ENCODE results near the gene NT5C3B. TPM values are rescaled to one million over a fixed set of nuclear protein-coding genes. Genes with fewer than 3 reads are reported as not detected.

NT5C3B gene
- total RNA-seq, 1 donor from 2014 or later: 36.5 TPM

DNA sequence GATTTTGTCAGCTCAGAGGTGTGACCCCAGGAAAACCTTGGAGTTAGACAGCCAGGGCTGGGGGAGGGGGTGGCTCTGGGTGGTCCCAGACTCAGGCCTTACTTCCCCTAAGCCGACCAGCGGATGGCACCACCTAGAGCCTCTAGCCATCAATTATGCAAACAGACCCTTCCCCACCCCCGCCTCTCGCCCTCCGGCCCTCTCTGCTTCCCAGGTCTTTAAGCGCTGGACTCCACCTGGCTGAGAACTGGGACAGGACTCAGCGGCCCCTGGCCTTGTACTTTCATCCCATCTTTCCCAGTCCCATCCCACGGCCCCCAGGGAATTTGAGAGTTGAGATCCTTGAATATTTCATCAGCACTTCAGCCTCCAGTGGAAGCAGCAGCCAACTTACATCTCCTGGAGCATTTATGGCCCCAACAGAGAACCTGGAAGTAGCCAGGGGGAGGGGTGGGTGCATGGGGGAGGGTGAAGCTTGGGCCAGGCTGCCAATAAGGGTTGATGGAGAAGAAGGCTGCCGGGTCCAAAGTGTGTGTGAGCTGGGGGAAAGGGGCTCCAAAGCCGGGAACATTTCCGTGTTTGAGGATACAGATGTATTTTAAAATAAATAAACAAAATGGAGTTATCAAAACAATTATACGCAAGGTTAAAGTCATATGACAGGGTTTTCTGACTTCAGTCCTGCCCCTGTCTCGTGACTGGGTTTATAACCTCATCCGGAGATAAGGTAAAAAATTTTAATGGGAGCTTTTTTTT is 42.1 kb downstream of the NT5C3B start:
- no peak for DNase-seq
- ATAC-seq: no peak
- intact Hi-C loops (cut with DNase I): no loop called here
- TF ChIP-seq, protein P1, sequence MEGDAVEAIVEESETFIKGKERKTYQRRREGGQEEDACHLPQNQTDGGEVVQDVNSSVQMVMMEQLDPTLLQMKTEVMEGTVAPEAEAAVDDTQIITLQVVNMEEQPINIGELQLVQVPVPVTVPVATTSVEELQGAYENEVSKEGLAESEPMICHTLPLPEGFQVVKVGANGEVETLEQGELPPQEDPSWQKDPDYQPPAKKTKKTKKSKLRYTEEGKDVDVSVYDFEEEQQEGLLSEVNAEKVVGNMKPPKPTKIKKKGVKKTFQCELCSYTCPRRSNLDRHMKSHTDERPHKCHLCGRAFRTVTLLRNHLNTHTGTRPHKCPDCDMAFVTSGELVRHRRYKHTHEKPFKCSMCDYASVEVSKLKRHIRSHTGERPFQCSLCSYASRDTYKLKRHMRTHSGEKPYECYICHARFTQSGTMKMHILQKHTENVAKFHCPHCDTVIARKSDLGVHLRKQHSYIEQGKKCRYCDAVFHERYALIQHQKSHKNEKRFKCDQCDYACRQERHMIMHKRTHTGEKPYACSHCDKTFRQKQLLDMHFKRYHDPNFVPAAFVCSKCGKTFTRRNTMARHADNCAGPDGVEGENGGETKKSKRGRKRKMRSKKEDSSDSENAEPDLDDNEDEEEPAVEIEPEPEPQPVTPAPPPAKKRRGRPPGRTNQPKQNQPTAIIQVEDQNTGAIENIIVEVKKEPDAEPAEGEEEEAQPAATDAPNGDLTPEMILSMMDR (IDR thresholded peaks at IDR 0.05): no peak
- Histone ChIP-seq H3K36me3 (no peaks in the 10 kb centered on the region), H3K4me1 (peaks cover 25% of the 10 kb centered on the region), H3K27ac (peak overlapping the region; percentile 55), H3K4me3 (no peak overlapping the region), H3K9me3 (no peaks in the 10 kb centered on the region), H3K27me3 (no peaks in the 10 kb centered on the region)

DNA sequence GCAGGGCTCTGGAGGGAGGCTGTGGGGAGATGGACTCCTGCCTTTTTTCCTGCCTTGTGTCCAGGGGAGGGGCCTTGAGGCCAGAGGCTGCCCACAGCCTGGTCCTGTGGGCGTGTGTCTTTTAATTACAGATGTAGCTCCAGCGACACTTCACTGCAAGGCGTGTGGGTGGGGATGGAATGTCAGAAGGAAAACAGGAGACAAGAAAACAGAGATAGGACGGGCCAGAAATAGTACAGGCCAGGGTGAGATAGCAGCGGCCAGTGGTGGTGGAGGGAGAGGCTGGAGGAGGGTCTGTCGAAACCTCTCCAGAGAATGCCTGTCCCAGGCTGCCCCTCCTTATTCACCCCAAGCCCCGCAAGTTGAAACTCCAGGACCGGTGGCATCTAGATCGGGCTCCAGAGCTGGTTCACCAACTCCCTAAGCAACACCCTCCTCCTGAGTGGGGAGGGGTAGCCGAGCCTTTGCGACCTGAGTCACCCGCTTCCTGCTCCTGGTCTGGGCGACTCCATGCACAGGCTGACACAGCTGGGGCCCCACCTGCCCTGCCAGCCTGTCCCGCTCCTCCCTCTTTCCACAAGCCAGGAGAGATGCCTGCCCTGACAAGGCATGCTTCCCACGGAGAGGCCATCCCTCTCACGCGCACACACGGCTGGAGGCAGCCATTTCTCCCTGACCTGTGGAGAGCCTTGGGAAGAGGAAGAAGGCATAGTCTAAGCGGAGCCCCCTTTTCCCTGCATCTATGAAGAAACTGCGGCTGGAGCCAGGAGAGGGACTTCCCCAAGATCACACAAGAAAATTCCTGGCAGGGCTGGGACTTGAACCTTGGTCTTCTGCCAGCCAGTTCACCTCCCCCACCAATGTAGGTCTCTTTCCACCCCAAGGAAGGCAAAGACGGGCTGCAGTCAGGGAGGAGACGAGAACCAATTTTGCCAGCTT is 42.9 kb downstream of the NT5C3B start:
- Histone ChIP-seq H3K4me1 (peaks cover 32% of the 10 kb centered on the region), H3K27ac (peak overlapping the region; percentile 55), H3K27me3 (no peaks in the 10 kb centered on the region), H3K4me3 (no peak overlapping the region), H3K36me3 (no peaks in the 10 kb centered on the region), H3K9me3 (no peaks in the 10 kb centered on the region)
- intact Hi-C loops (cut with DNase I): no loop called here
- peak; percentile 87 for ATAC-seq
- DNase-seq: peak; percentile 80
- TF ChIP-seq, protein P1 (IDR thresholded peaks at IDR 0.05): no peak

DNA sequence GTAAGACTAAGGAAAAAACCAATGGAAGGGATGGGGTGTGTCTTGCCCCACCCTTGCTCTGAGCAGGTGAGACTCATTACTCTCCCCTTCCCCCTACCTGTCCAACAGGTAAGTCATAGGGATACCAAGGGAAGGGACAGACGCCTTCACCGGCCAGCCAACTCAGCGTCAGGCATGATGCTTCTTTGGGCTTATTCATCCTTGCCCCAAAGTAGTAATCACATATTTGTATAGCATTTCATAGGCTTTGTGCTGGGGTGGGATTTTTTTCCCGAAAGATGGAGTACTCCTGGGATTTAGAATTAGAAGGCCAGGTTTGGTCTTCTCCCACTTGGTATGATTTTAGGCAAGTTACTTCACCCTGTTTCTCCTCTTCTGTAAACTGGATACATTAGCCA is 49.0 kb downstream of the NT5C3B start:
- H3K4me3 ChIP-seq: no peak overlapping the region
- intact Hi-C loops (cut with DNase I): no loop called here
- TF ChIP-seq, protein P1 (IDR thresholded peaks at IDR 0.05): no peak
- H3K27me3 ChIP-seq: no peaks in the 10 kb centered on the region
- H3K27ac ChIP-seq: peak overlapping the region; percentile 12
- H3K4me1 ChIP-seq: peaks cover 31% of the 10 kb centered on the region
- no peaks in the 10 kb centered on the region for H3K36me3 ChIP-seq
- H3K9me3 ChIP-seq: no peaks in the 10 kb centered on the region
- ATAC-seq: no peak
- no peak for DNase-seq

DNA sequence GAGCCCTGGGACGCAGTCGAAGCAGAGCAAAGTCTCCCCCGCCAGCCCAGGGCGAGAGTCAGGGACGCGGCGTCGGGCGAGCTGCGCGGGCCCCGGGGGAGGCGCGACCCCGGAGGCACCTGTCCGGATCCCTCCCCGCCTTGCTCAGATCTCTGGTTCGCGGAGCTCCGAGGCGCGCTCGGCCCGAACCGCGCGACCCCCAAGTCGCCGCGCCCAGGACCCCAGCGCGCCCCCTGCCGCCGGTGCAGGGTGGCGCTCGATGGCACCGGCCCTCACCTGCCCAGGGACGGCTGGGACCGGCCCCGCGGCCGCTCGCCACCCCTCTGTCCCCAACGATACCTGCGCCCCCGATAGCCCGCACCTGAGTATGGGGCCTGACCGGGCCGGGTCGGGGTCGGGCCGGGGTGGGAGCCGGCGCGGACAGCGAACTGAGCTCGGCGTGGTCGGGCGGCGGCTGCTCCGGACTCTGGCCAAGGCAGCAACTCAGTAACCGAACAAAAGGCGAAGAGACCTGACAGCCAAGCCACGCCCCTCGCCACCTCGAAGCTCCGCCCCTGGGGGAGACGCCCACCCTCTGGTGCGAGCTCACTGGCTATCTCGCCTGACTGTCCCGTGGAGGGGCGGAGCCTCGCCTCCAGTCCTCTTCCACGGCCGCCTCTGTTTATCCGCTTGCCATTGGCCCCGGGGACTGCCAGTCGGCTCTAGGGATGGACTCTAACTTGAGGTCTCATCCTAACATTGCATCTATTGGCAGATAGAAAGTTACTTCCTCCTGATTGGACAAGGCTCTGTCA is 49.6 kb downstream of the NT5C3B start, which contains the start of gene JUP:
JUP (minus strand) TSS at position 485 of the 794 bp plus-strand sequence. CDS start 14,857 bp downstream, outside the sequence.
- intact Hi-C loops (cut with DNase I): no loop called here
- Histone ChIP-seq H3K27me3 (no peaks in the 10 kb centered on the region), H3K36me3 (no peaks in the 10 kb centered on the region), H3K9me3 (no peaks in the 10 kb centered on the region), H3K4me1 (peaks cover 37% of the 10 kb centered on the region), H3K27ac (peak within 1 kb of the TSS; percentile 87), H3K4me3 (peak within 1 kb of the TSS; percentile 77)
- ATAC-seq: peak; percentile 96
- TF ChIP-seq, protein P1 (IDR thresholded peaks at IDR 0.05): peak; percentile 64
- DNase-seq: peak; percentile 100

DNA sequence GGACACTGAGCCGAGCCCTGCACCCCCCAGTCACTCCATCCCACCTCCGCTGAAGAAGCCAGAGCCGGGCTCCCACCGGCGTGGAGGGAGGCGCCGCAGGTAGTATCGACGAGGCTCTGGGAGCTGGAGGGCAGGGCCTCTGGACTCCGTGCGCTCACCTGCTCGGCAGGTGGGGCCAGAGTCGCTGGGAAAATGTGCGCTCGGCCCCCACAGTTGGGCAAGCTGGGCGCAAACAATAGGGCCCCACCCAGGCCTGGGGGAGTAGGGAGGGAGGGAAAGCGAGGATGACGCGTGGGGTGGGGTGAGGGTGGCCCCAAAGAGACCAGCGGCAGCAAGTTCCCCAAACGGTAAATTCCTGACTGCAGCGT is 50.2 kb downstream of the NT5C3B start:
- DNase-seq: peak; percentile 86

More for the DNA sequence above, 50.2 kb downstream of the NT5C3B start:
- ATAC-seq: peak; percentile 53
- Histone ChIP-seq H3K27me3 (no peaks in the 10 kb centered on the region), H3K36me3 (no peaks in the 10 kb centered on the region), H3K4me3 (peak overlapping the region; percentile 77), H3K9me3 (no peaks in the 10 kb centered on the region), H3K27ac (peak overlapping the region; percentile 87), H3K4me1 (peaks cover 41% of the 10 kb centered on the region)
- TF ChIP-seq, protein P1 (IDR thresholded peaks at IDR 0.05): no peak
- intact Hi-C loops (cut with DNase I): no loop called here

All from upper lobe of right lung (tissue), 1 donor.